ENCODE data around the gene KIAA2012.
A peak's percentile ranks its signal among the peaks of the same experiment; 100 is the strongest.
"Not testable (repeated sequence)": the region's sequence is repeated elsewhere in the genome, so short reads cannot be mapped to it uniquely, and the experiment has no call there.

Gene KIAA2012

DNA sequence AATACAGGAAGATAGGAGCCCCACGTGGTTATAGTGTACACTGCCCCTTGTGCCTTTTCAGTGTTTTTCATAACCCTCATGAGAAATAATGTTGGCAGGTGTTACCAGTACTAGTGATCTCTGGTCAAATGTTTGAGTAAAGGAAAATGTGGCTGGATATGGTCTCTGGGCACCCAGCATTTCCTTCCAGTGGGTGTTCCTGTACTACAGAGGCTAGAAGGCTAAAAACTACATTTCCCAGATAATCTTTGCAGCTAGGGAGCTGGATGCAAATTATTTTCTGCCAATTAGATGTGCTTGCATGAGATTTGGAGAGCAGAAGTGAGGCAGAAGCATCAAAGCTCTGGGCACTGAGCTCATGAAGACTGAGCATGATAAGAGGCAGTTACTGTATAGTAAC is 45.1 kb downstream of the KIAA2012 start:
- no peak for DNase-seq (ENCODE audit: low spot score)

DNA sequence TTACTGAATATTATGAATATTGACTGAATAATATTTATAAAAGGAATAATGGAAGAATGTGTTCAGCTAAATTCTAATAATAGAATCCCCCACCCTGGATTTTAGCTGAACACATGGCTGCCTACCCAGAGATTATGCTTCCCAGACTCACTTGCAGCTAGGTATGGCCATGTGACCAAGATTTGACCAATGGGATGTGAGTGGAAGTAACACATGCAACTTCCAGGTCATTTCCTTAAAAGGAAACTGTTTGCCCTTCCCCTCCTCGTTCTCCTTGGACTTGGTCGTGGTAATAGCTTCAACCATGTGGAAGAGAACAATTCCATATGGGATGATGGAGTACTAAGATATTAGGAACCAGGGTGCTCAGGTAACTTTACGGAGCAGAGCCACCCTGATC is 47.8 kb downstream of the KIAA2012 start:
- no peak for DNase-seq (ENCODE audit: low spot score)

DNA sequence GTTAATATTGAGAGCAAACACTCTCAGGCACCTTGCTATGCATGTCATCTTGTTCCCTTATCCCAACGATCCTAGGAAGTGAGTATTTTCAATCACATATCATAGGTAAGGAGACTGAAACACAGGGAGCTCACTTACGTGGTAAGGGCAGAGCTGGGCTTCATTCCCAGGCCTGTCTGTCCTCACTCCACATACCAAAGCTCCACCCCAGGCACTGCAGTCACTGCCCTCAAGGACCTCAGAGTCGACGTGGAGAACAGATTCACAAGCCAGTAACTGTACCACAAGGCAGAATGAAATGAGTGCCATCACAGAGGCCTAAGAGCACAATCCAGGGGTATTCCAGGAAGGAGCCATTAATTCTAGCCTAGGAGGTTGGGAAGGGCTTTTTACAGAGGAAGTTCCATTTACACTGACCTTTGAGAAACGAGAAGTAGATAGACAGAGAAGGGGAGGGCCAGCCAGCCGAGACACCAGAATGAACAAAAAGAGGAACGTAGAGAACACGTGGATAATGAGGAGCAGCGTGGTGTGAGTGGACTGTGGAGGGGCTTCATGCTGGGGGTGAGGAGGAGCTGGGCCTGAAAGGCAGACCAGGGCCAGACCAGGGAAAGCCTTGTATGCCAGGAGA is 48.6 kb downstream of the KIAA2012 start:
- DNase-seq (ENCODE audit: low spot score): no peak

DNA sequence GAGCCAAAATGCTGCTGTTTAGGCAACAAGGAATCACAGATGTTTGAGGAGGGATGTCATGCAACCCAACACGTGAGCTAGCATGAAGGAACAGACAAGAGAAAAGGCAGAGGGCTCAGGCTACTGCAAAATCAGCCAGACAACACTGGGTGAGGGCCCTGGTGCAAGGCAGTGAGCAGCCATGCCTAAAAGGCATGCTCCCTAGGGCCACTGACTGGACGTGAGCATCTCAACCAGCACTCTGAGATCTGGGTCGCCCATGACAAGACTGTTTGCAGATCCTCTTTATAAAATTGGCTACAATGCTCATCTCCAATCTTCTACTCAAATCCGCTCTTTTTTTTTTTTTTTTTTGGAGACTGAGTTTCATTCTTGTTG is 49.1 kb downstream of the KIAA2012 start:
- no peak for DNase-seq (ENCODE audit: low spot score)

DNA sequence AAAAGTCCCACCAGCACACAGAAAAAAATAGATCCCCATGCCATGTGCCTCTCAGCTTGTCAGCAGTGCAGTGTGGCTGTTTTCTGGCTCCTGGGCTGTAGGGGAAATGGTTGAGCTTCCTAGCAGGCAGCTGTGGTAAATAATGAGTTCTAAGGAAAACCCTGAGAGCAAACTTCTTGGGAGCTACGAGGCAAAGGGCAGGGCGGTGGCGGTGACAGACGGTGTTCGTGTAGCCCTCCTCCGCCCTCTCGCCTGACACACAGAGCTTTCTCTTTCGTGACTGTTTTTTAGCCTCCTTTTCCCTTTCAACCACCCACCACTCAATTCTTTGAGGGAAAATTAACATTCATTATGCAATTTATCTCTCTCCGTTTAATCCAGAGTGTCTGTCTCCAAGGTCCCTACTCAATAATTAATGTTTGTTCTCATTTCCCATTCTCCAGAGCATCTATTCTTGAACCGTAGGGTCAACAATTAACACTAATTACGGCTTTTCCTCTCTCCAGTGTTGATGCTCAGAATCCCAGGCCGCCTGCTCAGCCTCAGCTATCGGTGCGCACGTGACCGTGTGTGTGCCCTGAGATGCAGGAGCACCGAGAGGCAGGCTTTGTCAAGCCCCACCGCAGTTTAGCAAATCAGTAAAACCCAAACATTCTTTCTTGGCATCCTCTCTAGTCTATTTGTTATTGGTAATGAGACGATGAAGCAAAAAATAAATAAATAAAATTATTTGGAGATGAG is 50.1 kb downstream of the KIAA2012 start:
- DNase-seq (ENCODE audit: low spot score): peak; percentile 53

DNA sequence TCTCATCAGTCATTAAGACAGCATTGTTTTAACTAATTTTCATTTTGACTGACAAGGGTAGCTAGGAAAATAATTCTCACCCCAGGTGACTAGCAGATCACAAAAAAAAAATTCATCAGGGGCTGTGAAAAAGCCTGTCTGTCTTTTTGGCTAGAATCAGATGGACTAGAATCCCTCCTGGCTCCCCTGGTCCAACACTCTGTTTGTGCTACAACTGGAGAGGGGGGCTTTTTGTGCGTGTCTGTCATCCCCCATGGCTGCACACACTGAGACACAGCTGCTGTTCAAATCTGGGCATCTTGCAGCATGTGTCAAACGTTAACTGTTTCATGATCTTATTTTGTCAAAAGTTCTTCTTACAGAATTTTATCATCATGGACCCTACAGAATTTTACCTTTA is 51.2 kb downstream of the KIAA2012 start:
- DNase-seq (ENCODE audit: low spot score): no peak

DNA sequence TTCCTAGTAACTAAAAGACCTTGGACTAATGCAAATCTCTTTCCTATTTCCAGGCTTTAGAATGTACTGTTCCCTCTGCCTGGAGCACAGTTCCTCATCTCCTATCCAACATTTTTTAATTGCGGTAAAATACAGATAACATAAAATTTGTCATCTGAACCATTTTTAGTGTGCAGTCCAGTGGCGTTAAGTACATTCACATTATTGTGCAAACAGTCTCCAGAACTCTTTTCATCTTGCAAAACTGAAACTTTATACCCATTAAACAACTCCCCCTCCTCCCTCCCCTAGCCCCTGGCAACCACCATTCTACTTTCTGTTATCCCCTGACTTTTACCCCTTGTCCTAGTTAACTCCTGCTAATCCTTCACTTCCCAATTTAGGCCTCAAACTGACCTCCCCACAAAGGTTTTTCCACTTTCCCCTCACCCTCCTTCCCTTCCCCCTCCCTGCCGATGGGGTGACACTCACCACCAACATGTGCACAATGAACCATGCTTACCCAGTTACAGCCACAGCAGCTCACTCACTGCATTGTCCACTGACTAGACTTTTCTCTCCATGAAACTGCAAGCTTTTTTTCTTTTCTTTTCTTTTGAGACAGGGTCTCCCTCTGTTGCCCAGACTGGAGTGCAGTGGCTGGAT is 54.8 kb downstream of the KIAA2012 start:
- DNase-seq (ENCODE audit: low spot score): no peak

DNA sequence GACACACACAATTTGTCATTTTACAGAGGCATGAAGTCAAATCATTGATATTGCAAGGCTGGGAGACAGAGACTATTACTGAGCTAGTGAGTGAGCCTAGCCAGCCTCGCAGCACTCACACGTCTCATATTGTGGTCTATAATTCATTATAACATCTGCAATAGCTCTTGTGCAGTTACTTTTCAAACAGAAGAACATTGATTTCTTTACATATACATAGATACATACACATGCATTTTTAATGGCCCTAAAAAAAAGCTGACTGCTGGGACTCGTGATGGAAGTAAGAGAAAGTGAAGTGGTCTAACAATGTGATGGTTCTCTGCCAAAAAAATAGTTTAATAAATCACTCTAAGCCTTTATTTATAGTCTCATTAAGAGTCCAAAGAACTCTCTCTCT is 56.8 kb downstream of the KIAA2012 start:
- DNase-seq (ENCODE audit: low spot score): no peak

DNA sequence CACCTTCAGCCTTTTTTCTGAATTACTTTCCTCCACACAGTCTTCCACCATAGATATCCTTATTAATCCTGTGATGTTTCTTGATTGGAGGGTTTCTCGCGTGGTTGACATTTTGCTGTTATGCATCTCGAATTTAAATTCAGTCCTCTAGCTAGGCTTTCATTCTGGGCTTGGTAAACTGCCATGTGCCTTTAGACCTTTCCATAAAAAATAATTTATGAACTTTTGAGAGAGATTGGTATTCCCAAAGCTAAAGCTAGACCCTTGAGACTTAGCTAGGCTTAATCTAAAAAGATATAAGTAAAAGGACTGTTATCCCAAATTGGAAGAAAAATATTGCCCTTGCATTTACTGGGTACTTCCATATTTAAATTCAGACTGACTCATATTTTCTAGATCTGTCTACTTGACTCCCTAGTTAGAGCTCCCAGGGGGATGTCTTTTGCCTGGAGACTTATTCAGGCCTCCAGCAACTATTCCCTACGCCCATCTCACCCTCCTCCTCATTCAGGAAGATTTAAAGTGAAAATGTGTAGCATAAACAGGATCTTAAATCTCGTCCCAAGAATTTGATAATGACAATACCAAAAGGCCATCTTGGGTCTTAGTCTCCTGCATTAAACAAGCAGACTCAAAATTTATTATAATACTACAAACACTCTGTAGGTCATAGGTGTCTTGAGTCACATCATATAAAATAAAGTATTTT is 60.3 kb downstream of the KIAA2012 start:
- DNase-seq (ENCODE audit: low spot score): no peak

DNA sequence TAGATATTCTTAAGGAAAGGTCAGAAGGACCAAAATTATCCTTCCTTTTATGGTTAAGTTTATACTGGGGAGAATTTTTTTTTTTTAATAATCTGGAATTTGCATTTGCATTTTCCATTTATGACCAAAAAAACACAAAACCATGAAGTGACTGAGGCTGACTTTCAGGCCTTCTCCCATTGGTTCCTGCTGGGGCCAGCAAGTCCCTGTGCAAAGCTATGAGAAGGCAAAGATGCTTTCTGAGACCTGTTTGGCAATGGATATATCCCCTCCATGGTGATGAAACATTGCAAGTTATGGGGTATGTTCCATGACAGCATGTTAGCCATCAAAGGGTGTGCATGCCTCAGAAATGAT is 60.8 kb downstream of the KIAA2012 start:
- no peak for DNase-seq (ENCODE audit: low spot score)

DNA sequence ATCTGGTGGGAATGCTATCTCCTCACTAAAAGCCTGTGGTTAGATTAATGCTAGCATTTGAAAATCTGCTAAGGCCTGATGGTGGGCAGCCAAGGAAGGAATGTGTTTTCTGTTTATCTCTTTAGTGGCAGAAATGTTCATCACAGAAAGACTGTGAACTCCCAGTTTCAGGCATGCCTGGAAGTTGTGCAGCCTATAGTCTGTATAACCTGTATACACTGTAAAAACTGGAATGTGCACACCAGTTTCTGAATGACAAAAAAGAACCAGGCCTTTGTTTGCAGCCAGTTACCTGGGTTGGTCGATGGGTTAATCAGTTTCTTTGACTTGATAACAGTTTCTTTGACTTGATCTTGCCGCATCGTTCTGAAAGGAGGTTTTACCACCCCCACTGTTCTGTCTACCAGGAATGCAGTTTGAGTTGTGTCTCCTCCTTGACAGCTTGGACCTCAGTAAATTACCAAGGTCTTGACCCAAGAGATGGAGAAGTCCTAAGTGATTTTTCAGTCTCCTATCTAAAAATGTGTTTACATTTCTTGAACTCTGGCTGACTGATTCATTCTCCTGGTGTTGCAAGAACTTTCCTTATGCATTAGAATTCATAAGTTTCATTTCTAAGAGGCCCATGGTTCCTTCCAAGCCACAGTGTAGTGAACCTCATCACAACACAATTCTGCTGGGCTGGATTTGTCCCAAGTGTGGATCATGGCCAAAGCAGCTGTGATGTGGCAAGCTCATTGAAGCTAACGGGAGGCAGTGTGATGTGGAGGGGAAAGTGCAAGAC is 62.2 kb downstream of the KIAA2012 start:
- peak; percentile 90 for DNase-seq (ENCODE audit: low spot score)

DNA sequence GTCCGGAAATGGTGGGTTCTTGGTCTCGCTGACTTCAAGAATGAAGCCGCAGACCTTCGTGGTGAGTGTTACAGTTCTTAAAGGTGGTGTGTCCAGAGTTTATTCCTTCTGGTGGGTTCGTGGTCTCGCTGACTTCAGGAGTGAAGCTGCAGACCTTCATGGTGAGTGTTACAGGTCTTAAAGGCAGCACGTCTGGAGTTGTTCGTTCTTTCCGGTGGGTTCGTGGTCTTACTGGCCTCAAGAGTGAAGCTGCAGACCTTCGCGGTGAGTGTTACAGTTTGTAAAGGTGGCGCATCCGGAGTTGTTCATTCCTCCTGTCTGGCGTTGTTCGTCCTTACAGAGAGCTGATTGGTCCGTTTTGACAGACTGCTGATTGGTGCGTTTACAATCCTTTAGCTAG is 63.0 kb downstream of the KIAA2012 start:
- DNase-seq (ENCODE audit: low spot score): not testable (repeated sequence)

DNA sequence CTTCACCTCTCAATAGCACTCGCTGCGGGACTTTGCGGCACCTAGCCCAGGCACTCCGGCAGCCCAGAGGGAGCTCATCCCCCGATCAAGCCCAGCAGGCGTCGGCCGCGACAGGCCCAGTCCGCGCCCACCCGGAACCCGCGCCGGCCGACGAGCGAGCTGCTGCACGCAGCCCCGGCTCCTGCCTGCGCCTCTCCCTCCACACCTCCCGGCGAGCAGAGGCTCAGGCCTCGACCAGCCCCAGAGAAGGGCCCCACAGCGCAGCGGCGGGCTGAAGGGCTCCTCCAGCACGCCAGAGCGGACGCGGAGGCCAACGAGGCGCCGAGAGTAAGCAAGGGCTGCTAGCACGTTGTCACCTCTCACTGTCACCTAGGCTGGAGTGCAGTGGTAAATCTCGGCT is 63.5 kb downstream of the KIAA2012 start:
- DNase-seq (ENCODE audit: low spot score): no peak

DNA sequence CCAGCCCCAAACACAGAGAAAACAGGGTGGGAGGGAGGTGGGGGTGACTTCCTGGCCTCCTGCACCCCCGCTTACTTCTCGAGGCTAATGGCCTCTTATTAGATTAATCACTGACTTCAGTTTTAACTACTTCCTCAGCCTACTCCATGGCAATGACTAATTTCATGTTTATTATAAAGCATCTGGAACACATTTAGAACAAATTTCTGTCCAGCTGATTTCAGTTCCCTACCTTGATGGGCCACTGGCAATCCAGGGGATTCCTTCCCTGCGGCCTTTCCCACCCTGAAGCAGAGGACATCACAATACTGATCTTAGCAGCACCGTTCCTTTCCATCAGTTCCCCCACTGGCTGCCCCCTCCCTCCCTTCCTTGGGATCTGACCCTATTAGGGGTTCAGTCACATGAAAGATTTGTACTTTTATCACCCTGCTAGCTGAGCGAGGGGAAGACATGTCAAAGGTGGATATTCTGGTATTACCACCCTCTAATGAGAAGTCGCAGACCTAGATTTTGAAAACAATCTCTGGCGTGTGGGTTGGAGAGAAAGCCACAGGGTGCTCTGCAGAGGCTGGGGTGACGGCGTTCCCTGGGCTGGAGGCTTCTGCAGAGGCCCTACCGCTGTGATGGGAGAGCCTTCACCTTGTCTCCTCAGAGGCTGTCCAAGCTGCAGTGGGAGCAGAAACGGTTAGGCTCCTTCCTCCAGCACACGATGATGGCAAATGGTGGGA is 67.6 kb downstream of the KIAA2012 start:
- peak; percentile 66 for DNase-seq (ENCODE audit: low spot score)

DNA sequence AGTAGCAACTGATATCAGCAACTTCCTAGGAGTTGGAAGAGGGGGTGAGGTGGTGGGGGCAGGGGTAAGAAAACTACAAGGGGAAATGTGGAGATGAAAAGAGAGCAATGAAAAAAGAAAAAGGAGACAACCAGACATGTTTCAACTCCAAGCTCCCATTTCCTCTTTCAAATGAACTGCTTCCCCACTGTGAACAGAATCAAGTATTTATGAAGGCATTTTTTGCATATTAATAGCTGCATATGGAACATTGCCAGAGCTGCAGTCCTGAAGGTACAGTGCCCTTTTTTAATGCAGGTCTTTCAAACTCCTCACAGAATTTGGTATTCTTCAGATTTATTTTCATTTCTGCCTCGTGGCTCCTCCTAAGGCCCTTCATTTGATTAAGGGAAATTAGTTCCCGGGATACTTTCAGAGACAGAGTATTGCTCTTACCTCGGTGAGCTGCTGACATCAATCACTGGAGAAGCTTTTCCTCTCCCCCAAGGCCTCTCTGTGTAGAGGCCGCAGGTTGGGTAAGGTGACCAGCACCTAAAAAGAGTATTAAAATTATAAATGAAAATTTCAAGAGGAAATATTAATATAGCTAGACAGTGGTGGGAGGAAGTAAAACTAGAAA is 68.4 kb downstream of the KIAA2012 start:
- DNase-seq (ENCODE audit: low spot score): no peak

DNA sequence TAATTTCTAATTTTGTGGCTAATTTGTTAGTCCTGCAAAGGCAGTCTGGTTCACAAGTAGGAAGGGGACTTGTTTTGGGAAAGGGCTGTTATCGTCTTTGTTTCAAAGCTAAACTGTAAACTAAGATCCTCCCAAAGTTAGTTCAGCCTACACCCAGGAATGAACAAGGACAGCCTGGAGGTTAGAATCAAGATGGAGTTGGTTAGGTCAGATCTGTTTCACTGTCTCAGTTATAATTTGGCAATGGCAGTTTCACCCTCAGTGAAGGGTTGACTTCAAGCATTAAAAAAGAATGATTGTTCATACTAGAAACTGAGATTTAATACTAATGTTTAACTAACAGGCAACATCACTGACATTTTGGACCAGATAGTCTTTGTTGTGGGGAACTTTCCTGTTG is 69.5 kb downstream of the KIAA2012 start:
- DNase-seq (ENCODE audit: low spot score): no peak

DNA sequence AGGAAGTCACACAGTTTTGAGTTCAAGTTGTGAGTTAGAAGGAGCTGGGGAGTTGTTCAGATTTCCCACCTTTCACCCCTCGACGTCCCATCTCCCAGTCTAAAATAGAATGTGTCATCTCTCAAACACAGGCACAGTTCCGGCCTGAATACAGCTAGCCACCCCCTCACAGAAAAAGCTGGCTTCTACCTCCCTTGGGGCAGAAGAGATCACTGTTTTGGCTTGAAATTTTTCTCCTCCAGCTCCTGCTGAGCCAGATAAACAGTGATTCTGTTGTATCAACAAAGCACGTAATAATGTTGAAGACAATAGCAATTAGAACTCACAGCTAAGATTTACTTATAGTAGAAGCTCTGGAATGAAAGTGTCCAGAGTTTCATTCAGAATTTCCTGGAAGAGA is 74.7 kb downstream of the KIAA2012 start:
- DNase-seq (ENCODE audit: low spot score): peak; percentile 49

DNA sequence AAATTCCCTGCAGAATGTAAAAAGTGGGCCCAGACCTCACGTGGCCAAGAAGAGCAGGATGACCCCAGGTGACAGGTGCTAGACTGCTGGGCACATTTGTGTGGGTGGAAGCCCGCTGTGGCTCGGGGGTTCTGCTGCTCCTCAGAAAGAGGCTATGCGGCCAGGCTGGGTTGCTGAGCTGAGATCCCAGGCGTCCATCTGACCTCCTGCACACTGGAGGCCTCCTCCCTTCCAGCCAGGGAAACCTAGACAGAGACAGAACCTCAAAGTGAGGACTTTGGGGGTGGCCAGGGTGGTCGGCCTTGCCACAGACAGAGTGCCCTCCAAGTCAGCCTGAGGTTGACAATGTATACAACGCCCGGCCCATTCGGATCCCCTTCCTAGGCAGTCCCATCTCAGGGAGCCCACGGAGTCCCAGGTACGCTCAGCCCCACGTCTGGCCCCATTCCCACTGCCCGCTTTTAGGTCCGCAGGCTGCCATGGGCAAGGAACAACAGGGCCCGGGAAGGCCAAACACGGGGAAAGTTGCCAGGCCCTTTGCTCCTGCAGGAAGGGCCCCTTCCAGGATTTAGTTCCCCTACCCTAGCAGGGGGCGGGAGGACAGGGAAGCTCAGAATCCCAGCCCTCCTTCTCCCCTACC is 75.6 kb downstream of the KIAA2012 start:
- no peak for DNase-seq (ENCODE audit: low spot score)

DNA sequence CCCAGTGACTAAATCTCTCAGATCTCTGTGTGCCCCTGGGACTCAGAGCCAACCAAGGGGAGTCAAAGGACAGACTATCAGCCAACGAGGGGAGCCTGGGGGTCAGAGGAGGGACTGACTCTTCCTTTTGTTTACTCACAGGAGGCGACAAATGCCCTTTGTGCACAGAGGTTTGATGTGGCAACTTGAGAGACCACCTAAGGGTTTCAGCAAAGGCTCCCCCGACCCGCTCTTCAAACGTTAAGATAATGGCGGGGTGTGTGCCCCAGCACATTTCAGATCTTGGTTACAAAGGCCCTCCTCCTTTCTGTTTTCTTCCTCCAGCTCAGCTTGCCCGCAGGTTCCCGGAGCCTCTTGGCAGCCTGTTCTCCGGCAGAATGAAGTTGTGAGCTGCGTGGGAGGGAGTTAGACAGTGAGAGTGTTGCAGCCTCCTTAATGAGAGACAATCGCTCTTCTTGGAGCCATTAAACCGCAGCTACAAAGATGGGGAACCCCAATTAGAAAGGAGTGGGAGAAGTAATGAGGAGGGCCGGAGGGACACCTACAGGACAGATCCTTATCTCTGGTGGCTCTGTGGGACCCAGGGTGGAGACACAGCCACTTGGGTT is 76.2 kb downstream of the KIAA2012 start:
- peak; percentile 65 for DNase-seq (ENCODE audit: low spot score)

DNA sequence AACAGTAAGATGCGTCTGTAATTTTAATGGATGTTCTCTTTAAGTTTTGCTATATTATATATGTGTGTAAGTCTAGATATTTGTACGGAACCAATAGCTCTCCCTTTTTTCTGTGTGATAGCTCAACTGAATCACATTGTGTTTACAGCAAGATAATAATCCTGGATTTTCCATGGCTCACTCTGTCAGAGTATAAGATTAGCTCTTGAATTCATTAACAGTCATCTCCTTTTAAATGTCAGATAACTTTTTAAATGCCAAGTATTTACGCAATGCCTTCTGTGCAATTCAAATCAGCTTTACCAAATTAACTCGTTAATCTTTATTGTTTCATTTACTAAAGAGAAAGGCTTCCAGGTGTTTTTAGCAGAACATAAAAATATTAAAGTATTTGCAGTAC is 76.9 kb downstream of the KIAA2012 start:
- DNase-seq (ENCODE audit: low spot score): no peak
